ENCODE measurements around the gene MGARP.

MGARP gene

GRCh38 chr4:139245590-139245989, 34.4 kb downstream of the MGARP start:
- in situ Hi-C loops (cut with MboI; ENCODE audit: low sequenced_read_pairs), result no loop called here

GRCh38 chr4:139243448-139244365, 36.3 kb downstream of the MGARP start:
- in situ Hi-C loops (cut with MboI; ENCODE audit: low sequenced_read_pairs), result no loop called here

DNA sequence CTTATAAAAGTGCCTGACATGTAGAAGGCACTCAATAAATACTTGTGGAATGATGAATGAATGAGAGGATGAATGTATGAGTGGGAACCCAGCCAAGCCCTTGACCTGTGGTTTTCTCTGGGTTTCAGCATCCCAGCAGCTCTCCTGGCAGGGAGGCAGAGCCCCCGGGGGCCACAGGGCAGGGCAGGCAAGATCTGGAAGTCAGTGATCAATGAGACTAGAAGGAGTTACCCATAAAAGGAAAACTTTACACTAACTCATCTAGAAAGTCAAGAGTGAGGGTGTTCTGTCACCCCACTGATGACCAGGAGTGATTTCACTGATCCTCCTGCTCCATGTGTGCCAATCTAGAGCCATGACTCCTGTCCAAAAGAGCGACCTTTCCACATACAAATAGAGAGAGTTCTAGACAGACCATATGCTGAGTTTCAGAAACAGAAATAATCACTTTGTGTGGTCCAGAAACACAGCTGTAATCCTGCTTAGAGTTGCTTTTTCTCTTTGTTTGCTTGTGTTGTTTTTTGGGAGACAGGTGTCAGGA, 37.4 kb downstream of the MGARP start:
- in situ Hi-C loops (cut with MboI; ENCODE audit: low sequenced_read_pairs), result no loop called here

- in situ Hi-C loops (cut with MboI; ENCODE audit: low sequenced_read_pairs), result no loop called here
These were observed 38.3 kb downstream of the MGARP start for GRCh38 chr4:139241784-139242151.

- in situ Hi-C loops (cut with MboI; ENCODE audit: low sequenced_read_pairs), result no loop called here
These were observed 38.8 kb downstream of the MGARP start for GRCh38 chr4:139241086-139241783.

DNA sequence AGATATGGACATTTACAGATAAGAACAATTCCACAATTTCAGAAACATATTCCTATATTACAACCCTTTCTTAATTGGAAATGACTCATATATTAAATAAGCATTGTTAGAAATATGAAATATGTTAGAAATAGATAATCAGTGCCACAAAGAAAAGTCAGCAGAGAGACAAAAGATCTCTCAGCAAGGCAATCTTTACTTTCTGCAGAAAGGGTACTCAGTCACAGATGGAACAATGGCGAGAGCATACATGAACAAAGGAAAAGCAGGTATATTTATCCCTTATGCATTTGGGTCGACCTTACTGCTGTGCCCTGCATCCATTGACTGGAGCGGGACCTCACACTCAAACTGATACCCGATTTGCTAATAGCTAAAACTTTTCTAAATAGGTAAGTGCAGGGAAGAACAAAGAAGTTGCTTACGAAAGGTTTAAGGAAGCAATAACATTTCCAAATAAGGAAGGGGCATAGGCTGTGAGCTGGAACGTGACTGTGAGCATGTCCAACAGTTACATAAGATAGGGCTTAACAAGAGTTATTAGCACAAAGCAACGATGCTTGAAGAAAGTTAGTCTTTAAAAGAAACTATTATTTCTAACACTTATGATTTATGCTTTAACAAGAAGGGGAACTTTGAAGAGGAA, 40.8 kb downstream of the MGARP start:
- in situ Hi-C loops (cut with MboI; ENCODE audit: low sequenced_read_pairs), result no loop called here

DNA sequence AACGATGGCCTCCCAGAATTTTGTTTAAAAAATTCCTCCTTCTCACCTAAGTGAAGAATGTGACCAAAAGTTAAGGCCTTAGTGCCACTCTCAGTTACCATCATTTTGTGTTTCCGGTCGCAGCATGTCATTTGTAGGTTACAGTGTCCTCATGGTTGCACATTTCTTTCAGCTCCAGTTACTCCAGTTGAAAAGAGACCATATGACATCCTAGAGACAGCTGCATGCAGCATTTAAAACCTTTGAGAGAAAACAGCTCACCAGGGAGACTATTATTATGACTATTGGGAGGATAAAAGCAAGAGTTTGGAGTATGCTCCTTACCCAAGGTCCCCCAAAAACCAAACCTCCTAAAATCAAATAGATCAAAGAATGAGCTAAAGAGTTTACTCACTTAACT, 45.8 kb downstream of the MGARP start:
- in situ Hi-C loops (cut with MboI; ENCODE audit: low sequenced_read_pairs), result no loop called here

- in situ Hi-C loops (cut with MboI; ENCODE audit: low sequenced_read_pairs), result no loop called here
These were observed 50.4 kb downstream of the MGARP start for GRCh38 chr4:139229534-139230039.

DNA sequence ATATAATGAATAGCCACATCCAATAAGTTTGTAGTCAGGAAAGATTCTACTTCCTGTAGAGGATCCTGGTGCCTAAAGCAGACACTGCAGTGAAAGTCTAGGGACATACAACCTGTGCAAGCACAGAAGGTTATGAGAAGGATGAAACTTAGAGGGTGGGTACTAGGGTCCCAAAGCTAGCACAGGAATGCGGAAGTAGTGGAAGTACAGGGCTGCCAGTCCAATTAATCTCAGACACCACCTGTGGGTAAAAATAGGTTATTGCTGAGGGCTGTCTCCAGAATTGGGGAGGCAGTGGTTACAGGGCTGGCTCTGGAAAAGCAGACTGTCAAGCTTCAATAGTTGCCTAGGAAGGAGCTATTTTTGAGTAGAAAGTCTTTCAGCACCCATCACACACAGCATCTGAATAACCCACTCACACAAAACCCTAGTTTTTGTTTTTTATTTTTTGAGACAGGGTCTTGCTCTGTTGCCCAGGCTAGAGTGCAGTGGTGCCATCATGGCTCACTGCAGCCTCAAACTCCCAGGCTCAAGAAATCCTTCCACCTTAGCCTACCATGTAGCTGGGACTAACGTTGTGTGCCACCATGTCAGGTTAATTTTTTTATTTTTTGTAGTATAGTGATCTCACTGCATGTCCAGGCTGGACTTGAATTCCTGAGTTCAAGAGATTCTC, 52.2 kb downstream of the MGARP start:
- in situ Hi-C loops (cut with MboI; ENCODE audit: low sequenced_read_pairs), result no loop called here

GRCh38 chr4:139223682-139224317, 56.2 kb downstream of the MGARP start:
- in situ Hi-C loops (cut with MboI; ENCODE audit: low sequenced_read_pairs), result no loop called here

- in situ Hi-C loops (cut with MboI; ENCODE audit: low sequenced_read_pairs), result no loop called here
These were observed 57.8 kb downstream of the MGARP start for GRCh38 chr4:139222215-139222614.

GRCh38 chr4:139221687-139222086, 58.3 kb downstream of the MGARP start:
- in situ Hi-C loops (cut with MboI; ENCODE audit: low sequenced_read_pairs), result no loop called here

GRCh38 chr4:139219450-139220055, 60.5 kb downstream of the MGARP start:
- in situ Hi-C loops (cut with MboI; ENCODE audit: low sequenced_read_pairs), result no loop called here
